ENCODE results near the gene LILRB1.

DNA sequence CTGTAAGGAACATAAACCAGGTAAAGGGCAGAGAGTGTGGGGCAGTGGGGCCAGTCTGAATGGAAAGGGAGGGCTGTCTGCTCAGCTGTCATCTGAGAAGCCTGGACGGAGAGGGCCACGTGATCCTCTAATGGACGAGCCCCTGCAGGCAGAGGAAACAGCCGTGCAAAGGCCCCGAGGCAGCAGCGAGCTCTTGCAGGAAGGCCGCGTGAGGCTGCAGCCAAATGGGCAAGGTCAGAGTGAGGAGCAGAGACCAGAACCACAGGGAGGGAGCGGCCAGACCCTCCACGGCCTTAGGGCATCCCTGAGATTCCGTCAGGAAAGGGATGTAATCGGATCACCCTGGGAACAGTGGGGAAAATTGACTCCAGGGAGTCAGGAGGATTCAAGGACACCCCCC is 36.9 kb downstream of the LILRB1 start:
- TF ChIP-seq CTCF (conservative IDR thresholded peaks at IDR 0.05 in 1 of 2, IDR thresholded peaks at IDR 0.05 in 1 of 2; ENCODE audit: low read depth in 1 of 2, low read length in 2 of 2) (no peak), EZH2 (IDR thresholded peaks at IDR 0.05; ENCODE audit: low read length, missing control alignments) (no peak)
